Trophoblast cell (in vitro differentiated cells and primary cell): Measurements from ENCODE around the gene DSCAM.
A peak's percentile ranks its signal among the peaks of the same experiment; 100 is the strongest.

ENCODE experiments used
- DNase-seq, 2 donors: peaks; one replicate each; pipeline ENCODE4 v3.0.0-alpha.2; 2016
- H2AFZ ChIP-seq: 2 replicates; pipeline ENCODE4 v1.6.1; 2013; ENCODE audit warnings: low read length, moderate library complexity, mild to moderate bottlenecking; ENCODE audit not compliant: insufficient read depth, poor library complexity
- H2AK5ac ChIP-seq: 2 replicates; pipeline ENCODE4 v1.6.1; 2013; ENCODE audit warnings: mild to moderate bottlenecking, low read length
- H2BK120ac ChIP-seq: 2 replicates; pipeline ENCODE4 v1.6.1; 2013; ENCODE audit warnings: low read length, mild to moderate bottlenecking, moderate library complexity; ENCODE audit not compliant: insufficient read depth, poor library complexity
- H2BK12ac ChIP-seq: 2 replicates; pipeline ENCODE4 v1.6.1; 2013; ENCODE audit warnings: mild to moderate bottlenecking, low read length, moderate library complexity
- H2BK5ac ChIP-seq: 2 replicates; pipeline ENCODE4 v1.6.1; 2013; ENCODE audit warnings: low read length, low read depth, moderate library complexity, mild to moderate bottlenecking; ENCODE audit not compliant: poor library complexity
- H3K14ac ChIP-seq: 2 replicates; pipeline ENCODE4 v1.6.1; 2013; ENCODE audit warnings: mild to moderate bottlenecking, low read length
- H3K18ac ChIP-seq: 2 replicates; pipeline ENCODE4 v1.6.1; 2013; ENCODE audit warnings: mild to moderate bottlenecking, low read length
- H3K23ac ChIP-seq: 2 replicates; pipeline ENCODE4 v1.6.1; 2013; ENCODE audit warnings: low read length
- H3K27ac ChIP-seq: 2 replicates; pipeline ENCODE4 v1.5.1; 2013; ENCODE audit warnings: low read depth, mild to moderate bottlenecking, inconsistent platforms, low read length, moderate library complexity
- H3K27me3 ChIP-seq: 2 replicates; pipeline ENCODE4 v1.6.1; 2013; ENCODE audit warnings: inconsistent platforms, mild to moderate bottlenecking, low read length, moderate library complexity; ENCODE audit not compliant: insufficient read depth
- H3K36me3 ChIP-seq, 2 experiments: 1 replicate in 1 of 2; 2 replicates in 1 of 2; pipeline ENCODE4 v1.6.1; 2013; ENCODE audit warnings: low read length in 2 of 2, mild to moderate bottlenecking in 2 of 2, moderate library complexity in 1 of 2; ENCODE audit not compliant: insufficient read depth in 2 of 2, control insufficient read depth in 1 of 2
- H3K4ac ChIP-seq: 2 replicates; pipeline ENCODE4 v1.6.1; 2013; ENCODE audit warnings: low read depth, mild to moderate bottlenecking, low read length, moderate library complexity
- H3K4me1 ChIP-seq, 2 experiments: 1 replicate in 1 of 2; 2 replicates in 1 of 2; pipeline ENCODE4 v1.6.1; 2013; ENCODE audit warnings: low read length in 2 of 2, mild to moderate bottlenecking in 2 of 2, moderate library complexity in 1 of 2; ENCODE audit not compliant: insufficient read depth in 2 of 2, control insufficient read depth in 1 of 2
- H3K4me2 ChIP-seq: 2 replicates; pipeline ENCODE4 v1.6.1; 2013; ENCODE audit warnings: inconsistent platforms, mild to moderate bottlenecking, low read length, moderate library complexity
- H3K4me3 ChIP-seq: 2 replicates; pipeline ENCODE4 v1.5.1; 2013; ENCODE audit warnings: mild to moderate bottlenecking, low read depth, low read length, inconsistent platforms
- H3K79me1 ChIP-seq: one replicate; pipeline ENCODE4 v1.6.1; 2013; ENCODE audit warnings: low read length
- H3K79me2 ChIP-seq: 2 replicates; pipeline ENCODE4 v1.6.1; 2013; ENCODE audit warnings: low read length, mild to moderate bottlenecking; ENCODE audit not compliant: control insufficient read depth, insufficient read depth, poor library complexity
- H3K9ac ChIP-seq: 2 replicates; pipeline ENCODE4 v1.6.1; 2013; ENCODE audit warnings: mild to moderate bottlenecking, low read length
- H3K9me3 ChIP-seq: 2 replicates; pipeline ENCODE4 v1.6.1; 2013; ENCODE audit warnings: low read depth, mild to moderate bottlenecking, control low read depth, inconsistent platforms, low read length; ENCODE audit not compliant: insufficient read depth
- H4K12ac ChIP-seq: 2 replicates; pipeline ENCODE4 v1.6.1; 2013; ENCODE audit warnings: low read depth, mild to moderate bottlenecking, low read length, moderate library complexity
- H4K8ac ChIP-seq: 2 replicates; pipeline ENCODE4 v1.6.1; 2013; ENCODE audit warnings: low read depth, mild to moderate bottlenecking, low read length, moderate library complexity
- H4K91ac ChIP-seq: one replicate; pipeline ENCODE4 v1.6.1; 2013; ENCODE audit warnings: low read depth, mild to moderate bottlenecking, low read length, moderate library complexity
- WGBS: extraction: QIAGEN DNeasy Blood & Tissue Kit; methylation state at CpG from one replicate; pipeline ENCODE4 v1.1.7; 2013; ENCODE audit warnings: missing lambda C conversion rate; ENCODE audit not compliant: insufficient read length, insufficient coverage; ENCODE audit errors: extremely low coverage; 5-methylcytosine and 5-hydroxymethylcytosine counted together

Gene DSCAM

DNA sequence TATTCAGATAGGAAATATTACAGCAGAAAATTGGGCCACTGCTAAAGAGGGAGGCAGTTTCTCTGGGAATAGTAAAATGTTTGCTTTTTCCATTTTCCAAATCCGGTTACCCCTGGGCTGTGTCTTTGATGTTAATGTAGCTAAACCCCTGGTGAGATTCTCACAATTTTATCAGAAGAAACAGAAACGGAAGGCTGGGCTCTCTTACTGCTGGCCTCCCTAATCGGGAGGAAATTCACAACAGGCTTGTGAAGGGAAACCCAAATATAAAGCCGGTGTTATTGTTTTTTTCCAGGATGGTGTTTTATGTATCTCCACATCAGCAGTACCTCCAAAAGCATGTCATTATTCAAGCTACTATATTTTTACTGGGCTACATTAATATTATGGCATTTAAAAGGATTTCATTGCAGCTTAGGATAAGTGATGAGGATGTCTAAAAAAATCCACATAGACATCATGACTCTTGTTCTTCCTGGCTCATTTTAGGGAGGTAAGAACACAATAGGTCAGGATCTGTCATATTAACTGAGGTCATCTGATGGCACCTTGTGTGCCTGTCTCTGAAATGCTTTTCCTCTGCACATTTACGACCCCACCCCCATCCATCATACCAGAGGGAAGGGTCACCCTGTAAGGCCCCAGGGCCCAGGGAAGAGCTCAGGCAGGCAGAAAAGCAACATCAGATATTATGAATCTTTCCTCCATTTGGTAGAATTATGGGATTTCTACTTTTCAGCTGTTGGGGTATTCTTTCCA, 158.7 kb downstream of the DSCAM start:
- H3K4me1 ChIP-seq: no peaks in the 10 kb centered on the region
- no peak overlapping the region for H3K9ac ChIP-seq
- no peak overlapping the region for H2BK5ac ChIP-seq
- no CpG with 5 or more reads among the region's 5 CpGs for WGBS
- H3K18ac ChIP-seq: no peak overlapping the region
- H3K27me3 ChIP-seq: no peaks in the 10 kb centered on the region
- H4K12ac ChIP-seq: no peak overlapping the region
- DNase-seq: no peak
- H2BK120ac ChIP-seq: no peak overlapping the region
- no peak overlapping the region for H3K14ac ChIP-seq
- no peaks in the 10 kb centered on the region for H3K36me3 ChIP-seq
- no peak overlapping the region for H3K4ac ChIP-seq
- H3K4me3 ChIP-seq: no peak overlapping the region
- no peak overlapping the region for H3K4me2 ChIP-seq
- H3K79me2 ChIP-seq: no peaks in the 10 kb centered on the region
- no peak overlapping the region for H2AK5ac ChIP-seq
- H3K79me1 ChIP-seq: no peaks in the 10 kb centered on the region
- H4K8ac ChIP-seq: no peak overlapping the region
- H3K9me3 ChIP-seq: peaks cover 4% of the 10 kb centered on the region
- no peak overlapping the region for H4K91ac ChIP-seq
- H3K27ac ChIP-seq: no peak overlapping the region
- no peak overlapping the region for H2BK12ac ChIP-seq
- no peak overlapping the region for H2AFZ ChIP-seq
- H3K23ac ChIP-seq: no peak overlapping the region

DNA sequence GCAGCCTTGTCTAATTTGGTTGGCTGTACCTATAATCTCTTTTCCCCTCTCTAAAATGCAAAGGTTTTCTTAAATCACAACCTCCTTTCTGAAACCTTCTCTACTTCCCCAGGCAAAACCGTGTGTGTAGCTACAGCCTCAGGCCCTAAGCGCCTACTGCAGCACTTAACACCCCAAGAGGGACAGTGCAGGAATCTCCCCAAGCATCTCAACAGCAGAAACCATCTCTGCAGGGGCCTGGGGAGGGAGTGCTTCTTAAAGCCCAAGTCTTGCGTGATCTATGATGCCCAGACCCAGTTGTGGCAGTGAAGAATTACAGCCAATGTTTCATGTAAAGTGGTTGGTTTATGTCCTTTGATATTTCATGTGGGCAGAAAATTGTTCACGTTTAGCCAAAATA, 159.3 kb downstream of the DSCAM start:
- H2BK12ac ChIP-seq: no peak overlapping the region
- H3K18ac ChIP-seq: no peak overlapping the region
- H3K4me3 ChIP-seq: no peak overlapping the region
- no peaks in the 10 kb centered on the region for H3K36me3 ChIP-seq
- H3K27me3 ChIP-seq: no peaks in the 10 kb centered on the region
- H2BK120ac ChIP-seq: no peak overlapping the region
- H3K14ac ChIP-seq: no peak overlapping the region
- H3K23ac ChIP-seq: no peak overlapping the region
- H4K8ac ChIP-seq: no peak overlapping the region
- no peak overlapping the region for H4K91ac ChIP-seq
- H3K4ac ChIP-seq: no peak overlapping the region
- H3K4me1 ChIP-seq: no peaks in the 10 kb centered on the region
- whole genome bisulfite sequencing: no CpG with 5 or more reads among the region's 4 CpGs
- no peak overlapping the region for H2AK5ac ChIP-seq
- no peaks in the 10 kb centered on the region for H3K79me2 ChIP-seq
- H2BK5ac ChIP-seq: no peak overlapping the region
- H4K12ac ChIP-seq: no peak overlapping the region
- H3K27ac ChIP-seq: no peak overlapping the region
- no peak for DNase-seq
- no peak overlapping the region for H3K9ac ChIP-seq
- no peaks in the 10 kb centered on the region for H3K79me1 ChIP-seq
- H3K4me2 ChIP-seq: no peak overlapping the region
- H2AFZ ChIP-seq: no peak overlapping the region
- peaks cover 4% of the 10 kb centered on the region for H3K9me3 ChIP-seq

- Histone ChIP-seq H2AK5ac (no peak overlapping the region), H3K27me3 (no peaks in the 10 kb centered on the region), H3K79me2 (no peaks in the 10 kb centered on the region), H3K27ac (no peak overlapping the region), H3K9me3 (peaks cover 4% of the 10 kb centered on the region), H3K36me3 (no peaks in the 10 kb centered on the region), H4K91ac (no peak overlapping the region), H3K14ac (no peak overlapping the region), H3K23ac (no peak overlapping the region), H3K4ac (no peak overlapping the region), H4K8ac (no peak overlapping the region), H3K79me1 (no peaks in the 10 kb centered on the region), H3K18ac (no peak overlapping the region), H2BK12ac (no peak overlapping the region), H3K4me3 (peak overlapping the region; percentile 25), H4K12ac (no peak overlapping the region), H3K4me1 (no peaks in the 10 kb centered on the region), H2AFZ (no peak overlapping the region), H3K9ac (no peak overlapping the region), H3K4me2 (no peak overlapping the region), H2BK120ac (no peak overlapping the region), H2BK5ac (no peak overlapping the region)
- no CpG with 5 or more reads among the region's 5 CpGs for WGBS
- DNase-seq: no peak
These were observed 160.4 kb downstream of the DSCAM start for GRCh38 chr21:40686526-40686925.

DNA sequence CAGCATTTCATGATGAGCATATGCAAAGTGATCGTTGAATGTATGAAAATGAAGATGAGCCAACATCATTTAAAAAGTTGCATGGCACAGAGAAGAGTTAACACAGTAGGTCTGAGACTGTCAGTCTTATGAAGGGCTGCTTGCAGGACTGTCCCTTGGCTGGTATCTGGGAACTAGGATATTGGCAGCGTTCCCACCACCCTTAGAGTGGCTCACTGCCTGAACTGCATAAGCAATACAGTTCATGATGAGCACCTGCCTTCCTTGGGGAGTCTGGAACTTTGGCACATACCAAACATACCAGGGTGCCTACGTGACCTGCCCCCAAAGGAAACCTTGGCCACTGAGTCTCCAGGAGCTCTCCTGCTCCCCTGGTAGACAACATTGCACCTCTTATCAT, 161.8 kb downstream of the DSCAM start:
- Histone ChIP-seq H3K79me1 (no peaks in the 10 kb centered on the region), H2AK5ac (no peak overlapping the region), H3K4me1 (no peaks in the 10 kb centered on the region), H3K4me2 (no peak overlapping the region), H3K18ac (no peak overlapping the region), H3K9me3 (peaks cover 4% of the 10 kb centered on the region), H3K27me3 (no peaks in the 10 kb centered on the region), H4K8ac (no peak overlapping the region), H2AFZ (no peak overlapping the region), H3K4me3 (no peak overlapping the region), H3K27ac (no peak overlapping the region), H3K14ac (no peak overlapping the region), H2BK12ac (no peak overlapping the region), H2BK120ac (no peak overlapping the region), H3K36me3 (no peaks in the 10 kb centered on the region), H3K23ac (no peak overlapping the region), H4K91ac (no peak overlapping the region), H3K4ac (no peak overlapping the region), H2BK5ac (no peak overlapping the region), H3K9ac (no peak overlapping the region), H4K12ac (no peak overlapping the region), H3K79me2 (no peaks in the 10 kb centered on the region)
- DNase-seq: no peak
- WGBS: no CpG with 5 or more reads among the region's 3 CpGs
